ENCODE measurements around the gene CTNNA1.

- TF ChIP-seq, protein P1, sequence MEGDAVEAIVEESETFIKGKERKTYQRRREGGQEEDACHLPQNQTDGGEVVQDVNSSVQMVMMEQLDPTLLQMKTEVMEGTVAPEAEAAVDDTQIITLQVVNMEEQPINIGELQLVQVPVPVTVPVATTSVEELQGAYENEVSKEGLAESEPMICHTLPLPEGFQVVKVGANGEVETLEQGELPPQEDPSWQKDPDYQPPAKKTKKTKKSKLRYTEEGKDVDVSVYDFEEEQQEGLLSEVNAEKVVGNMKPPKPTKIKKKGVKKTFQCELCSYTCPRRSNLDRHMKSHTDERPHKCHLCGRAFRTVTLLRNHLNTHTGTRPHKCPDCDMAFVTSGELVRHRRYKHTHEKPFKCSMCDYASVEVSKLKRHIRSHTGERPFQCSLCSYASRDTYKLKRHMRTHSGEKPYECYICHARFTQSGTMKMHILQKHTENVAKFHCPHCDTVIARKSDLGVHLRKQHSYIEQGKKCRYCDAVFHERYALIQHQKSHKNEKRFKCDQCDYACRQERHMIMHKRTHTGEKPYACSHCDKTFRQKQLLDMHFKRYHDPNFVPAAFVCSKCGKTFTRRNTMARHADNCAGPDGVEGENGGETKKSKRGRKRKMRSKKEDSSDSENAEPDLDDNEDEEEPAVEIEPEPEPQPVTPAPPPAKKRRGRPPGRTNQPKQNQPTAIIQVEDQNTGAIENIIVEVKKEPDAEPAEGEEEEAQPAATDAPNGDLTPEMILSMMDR (conservative IDR thresholded peaks at IDR 0.05; ENCODE audit: low read length), result no peak
- no peak for TF ChIP-seq EZH2phosphoT487 (IDR thresholded peaks at IDR 0.05; ENCODE audit: borderline replicate concordance)
Measured at GRCh38 chr5:138903130-138903775, 150.0 kb downstream of the CTNNA1 start.
